SU-DHL-6 (cell line): ENCODE data around the gene OR51V1.

ENCODE experiments used
- H2AFZ ChIP-seq: fragments of 200-600 bp; sonication (generic); 2 replicates; pipeline ENCODE4 v1.6.1; 2014; ENCODE audit warnings: low read depth, mild to moderate bottlenecking, moderate library complexity, mixed read lengths, antibody characterized with exemption, low read length; ENCODE audit not compliant: severe bottlenecking
- H3F3A ChIP-seq: fragments of 200-600 bp; shearing (Covaris generic); 2 replicates; pipeline ENCODE4 v1.6.0; 2016; ENCODE audit warnings: antibody characterized with exemption, mild to moderate bottlenecking; ENCODE audit not compliant: insufficient read depth
- H3K27ac ChIP-seq: fragments of 200-600 bp; sonication (generic); 2 replicates; pipeline ENCODE4 v1.5.1; 2016; ENCODE audit warnings: low read depth, mild to moderate bottlenecking, low read length, moderate library complexity, mixed read lengths
- H3K27me3 ChIP-seq: fragments of 200-600 bp; sonication (generic), shearing (Covaris generic); 2 replicates; pipeline ENCODE4 v1.6.0; 2014; ENCODE audit warnings: mild to moderate bottlenecking, low read length
- H3K36me3 ChIP-seq: fragments of 200-600 bp; sonication (generic); 2 replicates; pipeline ENCODE4 v1.6.1; 2014; ENCODE audit warnings: mild to moderate bottlenecking, low read length, mixed read lengths
- H3K4me2 ChIP-seq: fragments of 300-600, 200-600 bp; shearing (Covaris generic), sonication (generic); 2 replicates; pipeline ENCODE4 v1.6.0; 2014; ENCODE audit warnings: low read length, low read depth, mild to moderate bottlenecking; ENCODE audit not compliant: poor library complexity, severe bottlenecking
- H3K4me3 ChIP-seq: fragments of 200-600 bp; sonication (generic); 2 replicates; pipeline ENCODE4 v1.5.1; 2014; ENCODE audit warnings: antibody characterized with exemption, low read length, mild to moderate bottlenecking, mixed read lengths; ENCODE audit not compliant: insufficient read depth, poor library complexity, severe bottlenecking
- H3K79me2 ChIP-seq: fragments of 200-600 bp; sonication (generic); 2 replicates; pipeline ENCODE4 v1.6.1; 2014; ENCODE audit warnings: mild to moderate bottlenecking, low read length, moderate library complexity; ENCODE audit not compliant: insufficient read depth
- H3K9ac ChIP-seq: fragments of 200-600 bp; sonication (generic); 2 replicates; pipeline ENCODE4 v1.7.0; 2014; ENCODE audit warnings: mild to moderate bottlenecking, low read length
- H3K9me2 ChIP-seq: fragments of 200-600 bp; sonication (generic); replicated peaks from 2 replicates; pipeline ENCODE4 v1.6.1; 2014; ENCODE audit warnings: low read length; ENCODE audit not compliant: insufficient read depth
- H3K9me3 ChIP-seq: fragments of 200-600 bp; sonication (generic); 2 replicates; pipeline ENCODE4 v1.6.1; 2014; ENCODE audit warnings: low read length, mixed read lengths; ENCODE audit not compliant: insufficient read depth
- H4K20me1 ChIP-seq: fragments of 200-600 bp; sonication (generic); 2 replicates; pipeline ENCODE4 v1.6.1; 2014; ENCODE audit warnings: low read depth, mild to moderate bottlenecking, antibody characterized with exemption, low read length, moderate library complexity, mixed read lengths
- CTCF ChIP-seq: fragments of 200-600 bp; sonication (generic); IDR thresholded peaks from one replicate; pipeline ENCODE4 v1.5.1; 2017; ENCODE audit warnings: antibody characterized with exemption, mild to moderate bottlenecking, low read length, moderate library complexity; ENCODE audit not compliant: insufficient read depth, poor library complexity, severe bottlenecking
- EZH2phosphoT487 ChIP-seq: fragments of 200-600 bp; sonication (generic), shearing (Covaris generic); conservative IDR thresholded peaks from 2 replicates; pipeline ENCODE4 v1.6.1; 2018; ENCODE audit warnings: mild to moderate bottlenecking, antibody characterized with exemption, low read length, moderate library complexity, mixed read lengths

The OR51V1 gene

GRCh38 chr11:5232821-5233220, 32.3 kb upstream of the OR51V1 start:
- no peak overlapping the region for H3K27ac ChIP-seq
- TF ChIP-seq EZH2phosphoT487 (no peak), CTCF (no peak)
- no peaks in the 10 kb centered on the region for H3K9me3 ChIP-seq
- no peak overlapping the region for H2AFZ ChIP-seq
- no peaks in the 10 kb centered on the region for H3K36me3 ChIP-seq
- no peaks in the 10 kb centered on the region for H3K27me3 ChIP-seq
- no peak overlapping the region for H3K9ac ChIP-seq
- no peaks in the 10 kb centered on the region for H3K9me2 ChIP-seq
- H4K20me1 ChIP-seq: no peaks in the 10 kb centered on the region
- H3K4me2 ChIP-seq: no peak overlapping the region
- no peaks in the 10 kb centered on the region for H3F3A ChIP-seq
- H3K4me3 ChIP-seq: no peak overlapping the region
- H3K79me2 ChIP-seq: no peaks in the 10 kb centered on the region

DNA sequence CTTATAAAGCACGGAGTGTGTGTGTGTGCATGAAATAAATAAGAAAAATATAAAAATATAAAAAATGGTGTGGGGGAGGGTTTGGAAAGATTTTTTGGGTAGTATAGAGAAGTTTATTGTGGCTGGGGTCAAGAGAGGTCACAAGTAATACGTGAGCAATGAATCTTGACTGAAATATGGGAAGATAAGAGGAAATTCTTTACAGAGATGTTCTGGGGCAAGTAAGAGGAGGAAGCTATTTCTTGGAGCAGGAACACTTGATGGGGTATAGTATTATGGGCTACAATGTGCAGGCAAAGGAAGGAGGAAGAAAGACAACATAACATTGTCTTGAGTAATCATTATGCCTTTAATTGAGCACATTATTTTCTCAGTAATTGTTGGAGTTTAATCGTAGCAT, 31.7 kb upstream of the OR51V1 start:
- no peaks in the 10 kb centered on the region for H3K27me3 ChIP-seq
- no peaks in the 10 kb centered on the region for H3K36me3 ChIP-seq
- no peak overlapping the region for H3K4me2 ChIP-seq
- no peak overlapping the region for H3K27ac ChIP-seq
- H3K9ac ChIP-seq: no peak overlapping the region
- TF ChIP-seq CTCF (no peak), EZH2phosphoT487 (no peak)
- no peaks in the 10 kb centered on the region for H3F3A ChIP-seq
- H3K79me2 ChIP-seq: no peaks in the 10 kb centered on the region
- no peak overlapping the region for H3K4me3 ChIP-seq
- H3K9me2 ChIP-seq: no peaks in the 10 kb centered on the region
- H4K20me1 ChIP-seq: no peaks in the 10 kb centered on the region
- no peak overlapping the region for H2AFZ ChIP-seq
- no peaks in the 10 kb centered on the region for H3K9me3 ChIP-seq

- H3K27ac ChIP-seq: no peak overlapping the region
- H4K20me1 ChIP-seq: no peaks in the 10 kb centered on the region
- no peak overlapping the region for H3K4me3 ChIP-seq
These were observed 30.6 kb upstream of the OR51V1 start for GRCh38 chr11:5231111-5231510.

More at GRCh38 chr11:5231111-5231510, 30.6 kb upstream of the OR51V1 start:
- no peak overlapping the region for H3K9ac ChIP-seq
- H3K36me3 ChIP-seq: no peaks in the 10 kb centered on the region
- H3K27me3 ChIP-seq: no peaks in the 10 kb centered on the region
- TF ChIP-seq CTCF: no peak
- no peak for TF ChIP-seq EZH2phosphoT487
- H3K79me2 ChIP-seq: no peaks in the 10 kb centered on the region
- H2AFZ ChIP-seq: no peak overlapping the region
- no peaks in the 10 kb centered on the region for H3F3A ChIP-seq
- H3K9me2 ChIP-seq: no peaks in the 10 kb centered on the region
- H3K4me2 ChIP-seq: no peak overlapping the region
- no peaks in the 10 kb centered on the region for H3K9me3 ChIP-seq
